ENCODE data around the gene TSPAN18.

- no peak for TF ChIP-seq POLR2A (IDR thresholded peaks at IDR 0.05; ENCODE audit: low read depth, low read length)
- TF ChIP-seq, protein P1, sequence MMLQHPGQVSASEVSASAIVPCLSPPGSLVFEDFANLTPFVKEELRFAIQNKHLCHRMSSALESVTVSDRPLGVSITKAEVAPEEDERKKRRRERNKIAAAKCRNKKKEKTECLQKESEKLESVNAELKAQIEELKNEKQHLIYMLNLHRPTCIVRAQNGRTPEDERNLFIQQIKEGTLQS (IDR thresholded peaks at IDR 0.05; ENCODE audit: borderline replicate concordance, extremely low read depth, low read depth, low read length): no peak
- TF ChIP-seq CTCF (IDR thresholded peaks at IDR 0.05 in 2 of 3, conservative IDR thresholded peaks at IDR 0.05 in 1 of 3; ENCODE audit: control insufficient read depth in 2 of 3, extremely low read depth in 1 of 3, insufficient read depth in 1 of 3, low read depth in 3 of 3, low read length in 3 of 3): no peak
- no peak for TF ChIP-seq YY1 (IDR thresholded peaks at IDR 0.05; ENCODE audit: low read depth, low read length)
- TF ChIP-seq, protein P2, sequence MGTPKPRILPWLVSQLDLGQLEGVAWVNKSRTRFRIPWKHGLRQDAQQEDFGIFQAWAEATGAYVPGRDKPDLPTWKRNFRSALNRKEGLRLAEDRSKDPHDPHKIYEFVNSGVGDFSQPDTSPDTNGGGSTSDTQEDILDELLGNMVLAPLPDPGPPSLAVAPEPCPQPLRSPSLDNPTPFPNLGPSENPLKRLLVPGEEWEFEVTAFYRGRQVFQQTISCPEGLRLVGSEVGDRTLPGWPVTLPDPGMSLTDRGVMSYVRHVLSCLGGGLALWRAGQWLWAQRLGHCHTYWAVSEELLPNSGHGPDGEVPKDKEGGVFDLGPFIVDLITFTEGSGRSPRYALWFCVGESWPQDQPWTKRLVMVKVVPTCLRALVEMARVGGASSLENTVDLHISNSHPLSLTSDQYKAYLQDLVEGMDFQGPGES (IDR thresholded peaks at IDR 0.05): no peak
- no peak for TF ChIP-seq JUNB (IDR thresholded peaks at IDR 0.05)
- no peak for TF ChIP-seq HDAC6 (IDR thresholded peaks at IDR 0.05; ENCODE audit: unreplicated experiment)
- TF ChIP-seq MYC (IDR thresholded peaks at IDR 0.05; ENCODE audit: insufficient read depth, insufficient read length, insufficient replicate concordance, low read length, severe bottlenecking): no peak
- TF ChIP-seq, protein P3, sequence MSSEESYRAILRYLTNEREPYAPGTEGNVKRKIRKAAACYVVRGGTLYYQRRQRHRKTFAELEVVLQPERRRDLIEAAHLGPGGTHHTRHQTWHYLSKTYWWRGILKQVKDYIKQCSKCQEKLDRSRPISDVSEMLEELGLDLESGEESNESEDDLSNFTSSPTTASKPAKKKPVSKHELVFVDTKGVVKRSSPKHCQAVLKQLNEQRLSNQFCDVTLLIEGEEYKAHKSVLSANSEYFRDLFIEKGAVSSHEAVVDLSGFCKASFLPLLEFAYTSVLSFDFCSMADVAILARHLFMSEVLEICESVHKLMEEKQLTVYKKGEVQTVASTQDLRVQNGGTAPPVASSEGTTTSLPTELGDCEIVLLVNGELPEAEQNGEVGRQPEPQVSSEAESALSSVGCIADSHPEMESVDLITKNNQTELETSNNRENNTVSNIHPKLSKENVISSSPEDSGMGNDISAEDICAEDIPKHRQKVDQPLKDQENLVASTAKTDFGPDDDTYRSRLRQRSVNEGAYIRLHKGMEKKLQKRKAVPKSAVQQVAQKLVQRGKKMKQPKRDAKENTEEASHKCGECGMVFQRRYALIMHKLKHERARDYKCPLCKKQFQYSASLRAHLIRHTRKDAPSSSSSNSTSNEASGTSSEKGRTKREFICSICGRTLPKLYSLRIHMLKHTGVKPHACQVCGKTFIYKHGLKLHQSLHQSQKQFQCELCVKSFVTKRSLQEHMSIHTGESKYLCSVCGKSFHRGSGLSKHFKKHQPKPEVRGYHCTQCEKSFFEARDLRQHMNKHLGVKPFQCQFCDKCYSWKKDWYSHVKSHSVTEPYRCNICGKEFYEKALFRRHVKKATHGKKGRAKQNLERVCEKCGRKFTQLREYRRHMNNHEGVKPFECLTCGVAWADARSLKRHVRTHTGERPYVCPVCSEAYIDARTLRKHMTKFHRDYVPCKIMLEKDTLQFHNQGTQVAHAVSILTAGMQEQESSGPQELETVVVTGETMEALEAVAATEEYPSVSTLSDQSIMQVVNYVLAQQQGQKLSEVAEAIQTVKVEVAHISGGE (CRISPR knock-in tag; IDR thresholded peaks at IDR 0.05): no peak
These were observed 141.3 kb downstream of the TSPAN18 start for GRCh38 chr11:44868021-44868420.
